GM06990 (cell line): ENCODE measurements around the gene CLNK.
A peak's percentile ranks its signal among the peaks of the same experiment; 100 is the strongest.

Experiments
- DNase-seq: peaks from one replicate; pipeline ENCODE4 v3.0.0-alpha.2; 2011; ENCODE audit not compliant: insufficient read length; ENCODE audit errors: extremely low read depth
- H3K27me3 ChIP-seq: replicated peaks from 2 replicates; pipeline ENCODE4 v1.6.0; 2011; ENCODE audit warnings: low read length; ENCODE audit not compliant: control insufficient read depth, insufficient read depth
- H3K36me3 ChIP-seq: 2 replicates; pipeline ENCODE4 v1.5.1; 2011; ENCODE audit warnings: low read length; ENCODE audit not compliant: control insufficient read depth, insufficient read depth
- H3K4me3 ChIP-seq: replicated peaks from 2 replicates; pipeline ENCODE4 v1.5.1; 2011; ENCODE audit warnings: low read depth, mild to moderate bottlenecking, control low read depth, low read length
- TF ChIP-seq, protein P1 (sequence below): IDR thresholded peaks from 2 replicates; pipeline ENCODE4 v1.5.1; 2011; ENCODE audit warnings: low read length, control low read depth, mild to moderate bottlenecking, inconsistent platforms; ENCODE audit not compliant: insufficient read depth, poor library complexity, severe bottlenecking

CLNK gene

DNA sequence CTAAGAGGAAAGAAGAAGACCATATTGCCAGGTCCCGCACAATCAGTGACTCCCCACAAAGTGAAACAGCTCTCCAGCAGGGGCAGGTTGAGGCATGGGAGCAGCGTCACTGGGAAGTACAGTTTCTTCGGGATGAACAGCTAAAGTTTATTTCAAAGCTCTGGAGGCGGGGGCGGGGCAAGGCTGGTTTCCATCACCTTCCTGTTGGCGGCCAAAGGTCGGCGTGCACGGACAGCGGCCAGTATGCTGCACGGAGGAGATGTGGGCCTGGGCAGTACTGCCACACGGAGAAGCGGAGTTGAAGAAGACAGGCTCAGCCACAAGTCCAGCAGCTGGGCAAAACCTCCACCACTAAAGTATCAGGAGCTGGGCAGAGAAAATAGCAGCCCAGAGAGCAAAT is 226.4 kb downstream of the CLNK start:
- no peak overlapping the region for H3K4me3 ChIP-seq
- H3K27me3 ChIP-seq: no peaks in the 10 kb centered on the region
- TF ChIP-seq, protein P1, sequence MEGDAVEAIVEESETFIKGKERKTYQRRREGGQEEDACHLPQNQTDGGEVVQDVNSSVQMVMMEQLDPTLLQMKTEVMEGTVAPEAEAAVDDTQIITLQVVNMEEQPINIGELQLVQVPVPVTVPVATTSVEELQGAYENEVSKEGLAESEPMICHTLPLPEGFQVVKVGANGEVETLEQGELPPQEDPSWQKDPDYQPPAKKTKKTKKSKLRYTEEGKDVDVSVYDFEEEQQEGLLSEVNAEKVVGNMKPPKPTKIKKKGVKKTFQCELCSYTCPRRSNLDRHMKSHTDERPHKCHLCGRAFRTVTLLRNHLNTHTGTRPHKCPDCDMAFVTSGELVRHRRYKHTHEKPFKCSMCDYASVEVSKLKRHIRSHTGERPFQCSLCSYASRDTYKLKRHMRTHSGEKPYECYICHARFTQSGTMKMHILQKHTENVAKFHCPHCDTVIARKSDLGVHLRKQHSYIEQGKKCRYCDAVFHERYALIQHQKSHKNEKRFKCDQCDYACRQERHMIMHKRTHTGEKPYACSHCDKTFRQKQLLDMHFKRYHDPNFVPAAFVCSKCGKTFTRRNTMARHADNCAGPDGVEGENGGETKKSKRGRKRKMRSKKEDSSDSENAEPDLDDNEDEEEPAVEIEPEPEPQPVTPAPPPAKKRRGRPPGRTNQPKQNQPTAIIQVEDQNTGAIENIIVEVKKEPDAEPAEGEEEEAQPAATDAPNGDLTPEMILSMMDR: no peak
- H3K36me3 ChIP-seq: no peaks in the 10 kb centered on the region; the same call in 1 of the 2 replicates
- no peak for DNase-seq

DNA sequence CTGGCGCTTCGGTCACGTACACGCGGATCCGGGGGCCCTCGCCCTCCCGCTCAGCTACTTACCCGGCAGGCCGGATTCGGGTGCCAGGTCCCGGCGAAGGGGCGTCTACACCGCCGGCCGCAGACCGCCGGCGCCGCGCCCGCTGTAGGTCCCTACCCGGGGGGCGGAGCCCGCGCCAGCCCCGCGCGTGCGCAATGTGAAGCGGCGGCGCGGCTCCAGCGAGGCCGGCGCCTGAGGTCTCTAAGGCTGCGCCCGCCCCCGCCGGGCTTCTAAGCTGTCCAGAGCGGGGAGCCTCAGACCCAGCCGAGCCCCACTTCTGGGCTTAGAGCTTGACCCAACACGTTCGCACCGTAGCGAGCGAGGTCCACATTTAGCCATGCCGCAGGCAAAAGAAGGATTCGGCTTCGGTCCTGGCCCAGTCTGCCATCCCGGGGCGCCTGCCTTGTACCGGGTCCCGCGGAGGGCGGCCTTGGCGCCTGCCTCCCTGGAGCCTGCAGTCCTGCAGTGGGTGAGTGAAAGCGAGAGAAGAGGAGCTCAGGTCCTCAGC is 227.2 kb downstream of the CLNK start, which contains the start of gene ZNF518B:
Gene ZNF518B (minus strand): TSS at position 172 of the 547 bp plus-strand sequence. CDS start 11,098 bp downstream, outside the sequence.
- DNase-seq: peak; percentile 87
- TF ChIP-seq, protein P1: no peak
- no peaks in the 10 kb centered on the region for H3K27me3 ChIP-seq
- H3K4me3 ChIP-seq: peak within 1 kb of the TSS; percentile 60
- no peaks in the 10 kb centered on the region; the same call in 1 of the 2 replicates for H3K36me3 ChIP-seq

DNA sequence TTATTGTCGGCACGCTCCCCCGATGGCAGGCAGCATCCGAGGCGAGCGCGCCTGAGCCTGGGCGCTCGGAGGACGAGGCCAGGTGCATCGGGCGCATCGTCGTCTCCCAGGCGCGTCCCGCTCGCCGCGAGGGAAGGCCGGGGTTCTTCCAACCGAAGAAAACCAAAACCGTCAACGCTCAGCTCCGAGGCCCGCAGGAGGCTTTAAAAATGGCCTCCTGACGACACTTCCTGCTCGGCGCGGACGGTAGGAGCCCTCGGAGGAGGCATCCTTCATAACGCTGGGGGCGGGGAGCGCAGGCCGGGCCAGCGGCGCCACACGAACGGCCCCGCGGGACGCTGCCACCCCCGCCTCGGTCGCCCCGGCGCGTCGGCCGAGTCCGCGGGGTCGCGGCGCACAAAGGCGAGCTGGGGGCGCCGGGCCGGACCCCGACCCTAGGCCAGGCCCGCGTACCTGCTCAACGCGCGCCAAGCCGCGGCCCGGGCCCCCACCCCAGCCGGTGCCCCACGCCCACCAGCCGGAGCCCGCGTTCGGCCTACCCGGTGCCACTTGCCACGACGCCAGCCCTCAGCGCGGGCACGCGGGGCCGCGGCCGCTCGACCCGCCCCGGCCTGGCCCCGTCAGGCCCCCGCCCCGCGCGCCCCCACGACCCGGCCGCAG is 227.8 kb downstream of the CLNK start:
- TF ChIP-seq, protein P1: no peak
- Histone ChIP-seq H3K36me3 (no peaks in the 10 kb centered on the region; the same call in 1 of the 2 replicates), H3K4me3 (peak overlapping the region; percentile 60), H3K27me3 (no peaks in the 10 kb centered on the region)
- DNase-seq: peak; percentile 66

DNA sequence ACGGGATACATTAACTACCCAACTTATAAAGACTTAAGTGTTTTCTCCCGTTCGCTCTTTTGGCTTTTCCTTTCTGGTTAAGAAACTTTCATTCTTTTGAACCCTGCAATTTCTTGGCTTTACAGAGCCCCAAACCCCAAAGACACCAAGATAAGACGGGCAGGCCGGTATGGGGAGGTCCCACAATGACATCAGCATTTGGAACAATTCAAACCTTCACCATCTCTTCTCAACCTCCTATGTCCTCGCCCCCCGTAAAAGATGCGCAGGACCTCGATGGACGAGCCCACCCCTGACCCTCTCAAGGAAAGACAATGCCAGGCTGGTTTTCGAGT is 228.3 kb downstream of the CLNK start:
- Histone ChIP-seq H3K4me3 (peak overlapping the region; percentile 60), H3K36me3 (no peaks in the 10 kb centered on the region; the same call in 1 of the 2 replicates), H3K27me3 (no peaks in the 10 kb centered on the region)
- TF ChIP-seq, protein P1: no peak
- no peak for DNase-seq

DNA sequence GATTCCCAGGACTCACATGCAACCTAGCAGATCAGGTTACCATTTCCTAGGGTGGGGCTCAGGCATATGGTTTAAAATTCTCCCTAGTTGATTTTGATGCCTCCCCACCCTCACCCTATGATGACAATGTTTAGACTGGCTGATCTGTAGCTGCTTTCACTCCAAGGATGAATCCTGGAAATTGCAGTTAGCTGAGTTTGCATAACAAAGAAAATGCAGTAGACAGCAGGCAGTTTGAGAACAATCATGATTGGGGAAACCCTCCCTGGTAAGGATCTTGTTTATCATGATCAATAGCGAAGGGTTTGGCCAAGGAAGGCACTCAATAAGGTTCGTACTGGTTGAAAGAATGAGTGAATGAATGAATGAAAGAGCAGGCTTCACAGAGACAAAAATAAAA is 229.4 kb downstream of the CLNK start:
- TF ChIP-seq, protein P1: no peak
- Histone ChIP-seq H3K27me3 (no peaks in the 10 kb centered on the region), H3K36me3 (peaks cover 3% of the 10 kb centered on the region), H3K4me3 (no peak overlapping the region)
- DNase-seq: no peak

DNA sequence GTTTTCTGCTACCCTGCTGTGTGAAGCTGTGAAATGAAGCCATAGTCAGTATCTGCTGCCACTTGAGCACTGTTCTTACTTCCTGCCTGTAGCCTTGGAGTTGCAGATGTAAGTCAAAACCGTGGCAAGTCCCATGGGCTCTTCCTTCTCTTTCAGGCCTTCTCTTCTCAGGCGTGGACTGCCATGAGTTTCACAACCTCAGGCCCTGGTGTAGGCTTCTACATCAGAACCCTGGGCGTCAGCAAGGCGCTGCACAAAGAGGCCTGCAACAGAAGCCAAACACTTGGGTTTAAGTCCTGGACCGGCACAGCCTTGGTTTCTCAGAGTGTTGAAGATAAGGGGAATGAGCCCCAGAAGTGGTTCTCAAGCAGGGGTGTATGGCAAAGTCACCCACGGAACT is 229.8 kb downstream of the CLNK start:
- TF ChIP-seq, protein P1: no peak
- no peak overlapping the region for H3K4me3 ChIP-seq
- H3K27me3 ChIP-seq: no peaks in the 10 kb centered on the region
- peaks cover 3% of the 10 kb centered on the region for H3K36me3 ChIP-seq
- no peak for DNase-seq
